CD14-positive monocyte (primary cell): ENCODE measurements around the gene SEPTIN3. TPM values are rescaled to one million over a fixed set of nuclear protein-coding genes. Genes with fewer than 3 reads are reported as not detected.

ENCODE experiments used
- DNase-seq, 3 donors: peaks; one replicate each; pipeline ENCODE4 v3.0.0-alpha.2; 2011 to 2022
- H2AFZ ChIP-seq: 2 replicates; pipeline ENCODE4 v1.6.0; 2012; ENCODE audit warnings: mild to moderate bottlenecking, low read depth, low read length, inconsistent platforms; ENCODE audit not compliant: insufficient read depth, poor library complexity, severe bottlenecking
- H3K27ac ChIP-seq, 2 donors: 1 replicate in 1 of 2; 2 replicates in 1 of 2; pipeline ENCODE4 v1.5.1; 2012 to 2013; ENCODE audit warnings: low read length in 2 of 2, control low read depth in 1 of 2, inconsistent platforms in 1 of 2, low read depth in 1 of 2, mild to moderate bottlenecking in 1 of 2
- H3K27me3 ChIP-seq, 2 donors: one replicate each; pipeline versions ENCODE4 v1.6.0 to v1.6.1; 2011 to 2013; ENCODE audit warnings: low read length in 2 of 2; ENCODE audit not compliant: control insufficient read depth in 2 of 2, insufficient read depth in 2 of 2
- H3K36me3 ChIP-seq, 2 donors: replicated peaks in 1 of 2; 1 replicate in 1 of 2; 2 replicates in 1 of 2; pipeline versions ENCODE4 v1.5.1 to v1.6.1; 2012 to 2013; ENCODE audit warnings: low read length in 2 of 2, control low read depth in 1 of 2, inconsistent platforms in 1 of 2, mild to moderate bottlenecking in 1 of 2; ENCODE audit not compliant: insufficient read depth in 2 of 2, control insufficient read depth in 1 of 2
- H3K4me1 ChIP-seq, 2 donors: 1 replicate in 1 of 2; 2 replicates in 1 of 2; pipeline versions ENCODE4 v1.5.1 to v1.6.1; 2012 to 2013; ENCODE audit warnings: low read length in 2 of 2, control low read depth in 1 of 2, inconsistent platforms in 1 of 2, mild to moderate bottlenecking in 1 of 2, moderate library complexity in 1 of 2; ENCODE audit not compliant: insufficient read depth in 2 of 2, control insufficient read depth in 1 of 2
- H3K4me2 ChIP-seq: replicated peaks from 2 replicates; pipeline ENCODE3; 2012; ENCODE audit warnings: low read length, moderate library complexity, mild to moderate bottlenecking; ENCODE audit not compliant: poor library complexity, severe bottlenecking; ENCODE audit errors: extremely low read depth
- H3K4me3 ChIP-seq, 3 experiments: fragments of 200-600 bp in 1 of 3; sonication (generic) in 1 of 3; replicated peaks in 1 of 3; 1 replicate in 2 of 3; 2 replicates in 1 of 3; pipeline ENCODE4 v1.5.1; 2011 to 2013; ENCODE audit warnings: low read length in 3 of 3, mild to moderate bottlenecking in 3 of 3, control low read depth in 2 of 3, low read depth in 2 of 3, inconsistent platforms in 1 of 3, moderate library complexity in 1 of 3
- H3K79me2 ChIP-seq: 2 replicates; pipeline ENCODE4 v1.6.0; 2012; ENCODE audit warnings: mild to moderate bottlenecking, control low read depth, inconsistent platforms, low read length, moderate library complexity; ENCODE audit not compliant: insufficient read depth
- H3K9ac ChIP-seq: 2 replicates; pipeline ENCODE4 v1.6.0; 2017; ENCODE audit warnings: low read length, mild to moderate bottlenecking; ENCODE audit not compliant: insufficient read depth, poor library complexity, severe bottlenecking
- H3K9me3 ChIP-seq, 2 donors: replicated peaks in 1 of 2; 1 replicate in 1 of 2; 2 replicates in 1 of 2; pipeline versions ENCODE4 v1.5.1 to v1.6.1; 2012 to 2013; ENCODE audit warnings: low read length in 2 of 2, control low read depth in 1 of 2; ENCODE audit not compliant: control insufficient read depth in 1 of 2, insufficient read depth in 1 of 2
- H4K20me1 ChIP-seq: 2 replicates; pipeline ENCODE4 v1.6.0; 2012; ENCODE audit warnings: mild to moderate bottlenecking, low read length, control low read depth, moderate library complexity; ENCODE audit not compliant: insufficient read depth
- H3K27ac Mint-ChIP-seq, 7 donors: one replicate each; pipeline ENCODE4 v1.8.0; 2020; ENCODE audit warnings: mild to moderate bottlenecking in 7 of 7, mixed read lengths in 7 of 7, moderate library complexity in 6 of 7, inconsistent platforms in 2 of 7
- H3K27me3 Mint-ChIP-seq, 3 donors: one replicate each; pipeline ENCODE4 v1.8.0; 2021 to 2022; ENCODE audit warnings: low read depth in 3 of 3, mild to moderate bottlenecking in 3 of 3, mixed read lengths in 3 of 3, moderate library complexity in 3 of 3, inconsistent platforms in 1 of 3
- H3K36me3 Mint-ChIP-seq, 2 donors: one replicate each; pipeline ENCODE4 v1.8.0; 2020; ENCODE audit warnings: mixed read lengths in 2 of 2, inconsistent platforms in 1 of 2, mild to moderate bottlenecking in 1 of 2
- H3K4me1 Mint-ChIP-seq: one replicate; pipeline ENCODE4 v1.8.0; 2020; ENCODE audit warnings: mild to moderate bottlenecking, mixed read lengths
- H3K4me3 Mint-ChIP-seq, 2 donors: one replicate each; pipeline ENCODE4 v1.8.0; 2020; ENCODE audit warnings: mild to moderate bottlenecking in 2 of 2, mixed read lengths in 2 of 2, moderate library complexity in 1 of 2
- H3K9me3 Mint-ChIP-seq, 7 donors: one replicate each; pipeline ENCODE4 v1.8.0; 2020 to 2022; ENCODE audit warnings: mixed read lengths in 7 of 7, mild to moderate bottlenecking in 6 of 7, moderate library complexity in 6 of 7, inconsistent platforms in 2 of 7
- WGBS: methylation state at CpG from one replicate; pipeline ENCODE4 v1.1.5; 2013; ENCODE audit warnings: missing lambda C conversion rate; ENCODE audit not compliant: insufficient coverage; 5-methylcytosine and 5-hydroxymethylcytosine counted together
- intact Hi-C, 2 donors: fragments of 100-400 bp; cut with micrococcal nuclease; formaldehyde crosslinking; loops; one replicate each; pipeline versions ENCODE4 v1.15.0 to v1.15.1; 2023
- polyA plus RNA-seq, 3 donors: library from polyadenylated mRNA; depleted of rRNA in 1 of 3; unstranded in 2 of 3; stranded (reverse) in 1 of 3; fragments of 300-500 nt in 2 of 3; fragments of >200 nt in 1 of 3; fragmentation: Illumina TruSeq in 2 of 3; gene quantifications; 1 replicate in 2 of 3; 2 replicates in 1 of 3; pipeline ENCODE4 v1.2.3, GENCODE V29; 2012 to 2021
- TF ChIP-seq, protein P1 (sequence below): fragments of 200-600 bp; IDR thresholded peaks from one replicate; pipeline ENCODE4 v1.8.0; 2022; ENCODE audit warnings: antibody characterized with exemption, mild to moderate bottlenecking

Gene SEPTIN3
- polyA plus RNA-seq, 3 donors = 0.06 to 0.20 TPM; not detected in 1

DNA sequence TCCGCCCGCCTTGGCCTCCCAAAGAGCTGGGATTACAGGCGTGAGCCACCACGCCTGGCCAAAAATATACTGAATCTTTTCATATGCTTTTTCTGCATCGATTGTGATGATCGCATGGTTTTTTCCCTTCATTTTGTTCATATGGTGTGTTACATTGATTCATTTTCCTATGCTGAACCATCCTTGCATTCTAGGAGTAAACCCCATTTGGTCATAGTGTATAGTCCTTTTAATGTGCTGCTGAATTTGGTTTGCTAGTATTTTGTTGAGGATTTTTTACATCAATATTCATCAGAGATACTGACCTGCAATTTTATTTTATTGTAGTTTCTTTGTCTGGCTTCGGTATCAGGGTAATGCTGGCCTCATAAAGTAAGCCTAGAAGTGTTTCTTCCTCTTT, 41.5 kb downstream of the SEPTIN3 start:
- peaks cover 3 to 15% (median 12%) of the 10 kb centered on the region in 3 donors for H3K27me3 Mint-ChIP-seq
- intact Hi-C loops = no loop called here
- no CpG with 5 or more reads among the region's 7 CpGs for WGBS

DNA sequence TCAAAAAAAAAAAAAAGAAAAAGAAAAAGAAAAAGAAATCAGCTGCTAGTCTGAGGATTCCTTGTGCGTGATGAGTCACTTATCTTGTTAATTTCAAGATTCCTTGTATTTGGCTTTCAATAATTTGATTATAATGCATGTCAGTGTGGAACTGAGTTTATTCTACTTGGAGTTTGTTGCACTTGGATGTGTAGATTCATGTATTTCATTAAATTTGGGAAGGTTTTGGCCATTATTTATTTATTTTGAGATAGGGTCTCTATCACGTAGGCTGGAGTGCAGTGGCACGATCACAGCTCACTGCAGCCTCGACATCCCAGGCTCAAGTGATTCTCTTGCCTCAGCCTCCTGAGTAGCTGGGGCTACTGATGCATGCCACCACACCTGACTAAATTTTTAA, 44.1 kb downstream of the SEPTIN3 start:
- Histone ChIP-seq H3K79me2 (no peaks in the 10 kb centered on the region), H3K4me3 (no peak overlapping the region), H3K27ac (no peak overlapping the region), H3K9ac (no peak overlapping the region), H2AFZ (no peak overlapping the region), H3K36me3 (no peaks in the 10 kb centered on the region), H4K20me1 (no peaks in the 10 kb centered on the region), H3K27me3 (peaks cover 0 to 3% of the 10 kb centered on the region in 2 donors), H3K4me2 (no peak overlapping the region), H3K9me3 (peaks cover 20 to 26% of the 10 kb centered on the region in 2 donors), H3K4me1 (no peaks in the 10 kb centered on the region)
- Mint-ChIP-seq H3K27me3 (peaks cover 9 to 20% (median 12%) of the 10 kb centered on the region in 3 donors), H3K36me3 (no peaks in the 10 kb centered on the region), H3K4me1 (no peaks in the 10 kb centered on the region), H3K9me3 (peaks cover 12 to 38% (median 33%) of the 10 kb centered on the region in 7 donors), H3K27ac (no peak overlapping the region), H3K4me3 (no peak overlapping the region)
- TF ChIP-seq, protein P1, sequence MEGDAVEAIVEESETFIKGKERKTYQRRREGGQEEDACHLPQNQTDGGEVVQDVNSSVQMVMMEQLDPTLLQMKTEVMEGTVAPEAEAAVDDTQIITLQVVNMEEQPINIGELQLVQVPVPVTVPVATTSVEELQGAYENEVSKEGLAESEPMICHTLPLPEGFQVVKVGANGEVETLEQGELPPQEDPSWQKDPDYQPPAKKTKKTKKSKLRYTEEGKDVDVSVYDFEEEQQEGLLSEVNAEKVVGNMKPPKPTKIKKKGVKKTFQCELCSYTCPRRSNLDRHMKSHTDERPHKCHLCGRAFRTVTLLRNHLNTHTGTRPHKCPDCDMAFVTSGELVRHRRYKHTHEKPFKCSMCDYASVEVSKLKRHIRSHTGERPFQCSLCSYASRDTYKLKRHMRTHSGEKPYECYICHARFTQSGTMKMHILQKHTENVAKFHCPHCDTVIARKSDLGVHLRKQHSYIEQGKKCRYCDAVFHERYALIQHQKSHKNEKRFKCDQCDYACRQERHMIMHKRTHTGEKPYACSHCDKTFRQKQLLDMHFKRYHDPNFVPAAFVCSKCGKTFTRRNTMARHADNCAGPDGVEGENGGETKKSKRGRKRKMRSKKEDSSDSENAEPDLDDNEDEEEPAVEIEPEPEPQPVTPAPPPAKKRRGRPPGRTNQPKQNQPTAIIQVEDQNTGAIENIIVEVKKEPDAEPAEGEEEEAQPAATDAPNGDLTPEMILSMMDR = no peak
- no peak for DNase-seq
- intact Hi-C loops = no loop called here
- 95% methylated on average over 2 of the region's 4 CpGs for WGBS

More for the DNA sequence above, 41.5 kb downstream of the SEPTIN3 start:
- no peak overlapping the region for H3K27ac Mint-ChIP-seq
- H3K4me3 Mint-ChIP-seq = no peak overlapping the region
- no peaks in the 10 kb centered on the region for H3K27me3 ChIP-seq
- no peaks in the 10 kb centered on the region for H3K4me1 ChIP-seq
- no peak overlapping the region for H3K4me3 ChIP-seq
- H2AFZ ChIP-seq = no peak overlapping the region
- H3K27ac ChIP-seq = no peak overlapping the region
- no peaks in the 10 kb centered on the region for H3K4me1 Mint-ChIP-seq
- peaks cover 12 to 45% (median 37%) of the 10 kb centered on the region in 7 donors for H3K9me3 Mint-ChIP-seq
- peaks cover 20 to 26% of the 10 kb centered on the region in 2 donors for H3K9me3 ChIP-seq
- H3K9ac ChIP-seq = no peak overlapping the region
- no peaks in the 10 kb centered on the region for H3K36me3 Mint-ChIP-seq
- no peaks in the 10 kb centered on the region for H3K36me3 ChIP-seq
- TF ChIP-seq, protein P1 = no peak
- DNase-seq = no peak
- no peak overlapping the region for H3K4me2 ChIP-seq
- H3K79me2 ChIP-seq = no peaks in the 10 kb centered on the region
- no peaks in the 10 kb centered on the region for H4K20me1 ChIP-seq
